ENCODE data around the gene SLFN5.
A peak's percentile ranks its signal among the peaks of the same experiment; 100 is the strongest.
"Not testable (repeated sequence)": the region's sequence is repeated elsewhere in the genome, so short reads cannot be mapped to it uniquely, and the experiment has no call there.

The SLFN5 gene
- 448 reads per million, percentile 97 among the genes with 10 or more reads in this experiment for total RNA-seq

GRCh38 chr17:35242805-35243560 is at the start of gene SLFN5:
TSS of gene SLFN5 (plus strand) at chr17:35243072. CDS start at chr17:35258691, 15,619 bp downstream.
- peak; percentile 92 for DNase-seq

- DNase-seq: not testable (repeated sequence)
Observed at GRCh38 chr17:35194001-35194400, 48.9 kb upstream of the SLFN5 start, which contains the start of gene SLC35G3. TSS of gene SLC35G3 (minus strand) at chr17:35194393. CDS start at chr17:35194307, 86 bp downstream.

- not testable (repeated sequence) for DNase-seq
Observed at GRCh38 chr17:35195062-35195461, 47.8 kb upstream of the SLFN5 start.

- not testable (repeated sequence) for DNase-seq
Observed at GRCh38 chr17:35202582-35202981, 40.3 kb upstream of the SLFN5 start.

- DNase-seq: no peak
Observed at GRCh38 chr17:35210741-35211140, 32.1 kb upstream of the SLFN5 start.

GRCh38 chr17:35212668-35213067 is 30.2 kb upstream of the SLFN5 start:
- no peak for DNase-seq

GRCh38 chr17:35213412-35213940 is 29.4 kb upstream of the SLFN5 start:
- no peak for DNase-seq

GRCh38 chr17:35214192-35214591 is 28.7 kb upstream of the SLFN5 start:
- DNase-seq: peak; percentile 47

- peak; percentile 32 for DNase-seq
Observed at GRCh38 chr17:35214631-35215273, 28.1 kb upstream of the SLFN5 start.

- no peak for DNase-seq
Observed at GRCh38 chr17:35217107-35217506, 25.8 kb upstream of the SLFN5 start.

- no peak for DNase-seq
Observed at GRCh38 chr17:35218915-35219314, 24.0 kb upstream of the SLFN5 start.

GRCh38 chr17:35222452-35222851 is 20.4 kb upstream of the SLFN5 start:
- DNase-seq: no peak

GRCh38 chr17:35224436-35224835 is 18.4 kb upstream of the SLFN5 start:
- no peak for DNase-seq

GRCh38 chr17:35227546-35227945 is 15.3 kb upstream of the SLFN5 start:
- DNase-seq: no peak

GRCh38 chr17:35229638-35230037 is 13.2 kb upstream of the SLFN5 start:
- no peak for DNase-seq

- not testable (repeated sequence) for DNase-seq
Observed at GRCh38 chr17:35234315-35234714, 8.6 kb upstream of the SLFN5 start.

- DNase-seq: no peak
Observed at GRCh38 chr17:35235289-35235688, 7.6 kb upstream of the SLFN5 start.

- DNase-seq: no peak
Observed at GRCh38 chr17:35235917-35236316, 7.0 kb upstream of the SLFN5 start.

GRCh38 chr17:35236821-35237220 is 6.1 kb upstream of the SLFN5 start:
- no peak for DNase-seq

- DNase-seq: no peak
Observed at GRCh38 chr17:35238821-35239220, 4.1 kb upstream of the SLFN5 start.

GRCh38 chr17:35239823-35240222 is 3.0 kb upstream of the SLFN5 start:
- no peak for DNase-seq

GRCh38 chr17:35240861-35241260 is 2.0 kb upstream of the SLFN5 start:
- DNase-seq: no peak

GRCh38 chr17:35241520-35241919 is 1.4 kb upstream of the SLFN5 start:
- DNase-seq: peak; percentile 41
